Fibroblast of lung (primary cell): ENCODE data around the gene NAA80.

Source experiments
- EZH2 ChIP-seq: IDR thresholded peaks from 2 replicates; pipeline ENCODE4 v1.5.1; 2012; ENCODE audit warnings: low read length, control low read depth, mild to moderate bottlenecking; ENCODE audit errors: missing control alignments
- TF ChIP-seq, protein P1 (sequence below), 2 donors: IDR thresholded peaks in 1 of 2; conservative IDR thresholded peaks in 1 of 2; 1 replicate in 1 of 2; 2 replicates in 1 of 2; pipeline ENCODE4 v1.5.1; 2011 to 2012; ENCODE audit warnings: low read length in 2 of 2, control low read depth in 1 of 2, inconsistent platforms in 1 of 2, low read depth in 1 of 2, mild to moderate bottlenecking in 1 of 2

DNA sequence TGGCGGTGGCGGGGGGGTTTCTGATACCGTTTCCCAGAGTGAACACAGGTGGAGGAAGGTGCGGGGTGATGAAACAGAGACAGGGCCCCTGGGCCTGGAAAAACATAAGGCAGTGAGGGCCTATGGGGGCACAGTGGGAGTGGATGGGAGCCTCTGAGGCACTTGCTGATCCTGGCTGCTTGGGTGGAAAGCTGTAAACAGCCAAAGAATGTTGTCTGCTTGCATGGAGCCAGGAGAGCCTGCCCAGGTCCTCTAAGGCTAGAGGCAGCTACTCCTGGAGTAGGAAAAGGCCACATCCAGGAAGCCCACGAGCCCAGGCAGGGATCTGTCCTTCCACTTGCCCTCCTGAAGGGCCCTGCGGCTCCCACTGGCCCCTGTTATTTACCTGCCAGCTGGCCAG, 33.2 kb downstream of the NAA80 start:
- TF ChIP-seq, protein P1, sequence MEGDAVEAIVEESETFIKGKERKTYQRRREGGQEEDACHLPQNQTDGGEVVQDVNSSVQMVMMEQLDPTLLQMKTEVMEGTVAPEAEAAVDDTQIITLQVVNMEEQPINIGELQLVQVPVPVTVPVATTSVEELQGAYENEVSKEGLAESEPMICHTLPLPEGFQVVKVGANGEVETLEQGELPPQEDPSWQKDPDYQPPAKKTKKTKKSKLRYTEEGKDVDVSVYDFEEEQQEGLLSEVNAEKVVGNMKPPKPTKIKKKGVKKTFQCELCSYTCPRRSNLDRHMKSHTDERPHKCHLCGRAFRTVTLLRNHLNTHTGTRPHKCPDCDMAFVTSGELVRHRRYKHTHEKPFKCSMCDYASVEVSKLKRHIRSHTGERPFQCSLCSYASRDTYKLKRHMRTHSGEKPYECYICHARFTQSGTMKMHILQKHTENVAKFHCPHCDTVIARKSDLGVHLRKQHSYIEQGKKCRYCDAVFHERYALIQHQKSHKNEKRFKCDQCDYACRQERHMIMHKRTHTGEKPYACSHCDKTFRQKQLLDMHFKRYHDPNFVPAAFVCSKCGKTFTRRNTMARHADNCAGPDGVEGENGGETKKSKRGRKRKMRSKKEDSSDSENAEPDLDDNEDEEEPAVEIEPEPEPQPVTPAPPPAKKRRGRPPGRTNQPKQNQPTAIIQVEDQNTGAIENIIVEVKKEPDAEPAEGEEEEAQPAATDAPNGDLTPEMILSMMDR (conservative IDR thresholded peaks at IDR 0.05 in 1 of 2, IDR thresholded peaks at IDR 0.05 in 1 of 2; ENCODE audit: low read depth in 1 of 2, low read length in 2 of 2): no peak
- TF ChIP-seq EZH2: no peak
